Measurements from ENCODE around the gene FBXW7. TPM values are rescaled to one million over a fixed set of nuclear protein-coding genes. Genes with fewer than 3 reads are reported as not detected.
"Not testable (repeated sequence)": the region's sequence is repeated elsewhere in the genome, so short reads cannot be mapped to it uniquely, and the experiment has no call there.

FBXW7 gene
- total RNA-seq, 1 donor from 2014 or later = 47.2 TPM

- Histone ChIP-seq H3K9me3 (no peaks in the 10 kb centered on the region), H3K4me3 (no peak overlapping the region), H3K27me3 (no peaks in the 10 kb centered on the region), H3K4me1 (no peaks in the 10 kb centered on the region), H3K27ac (no peak overlapping the region), H3K36me3 (no peaks in the 10 kb centered on the region)
- intact Hi-C loops (cut with DNase I) = no loop called here
- ATAC-seq (no peak), DNase-seq (no peak)
- no peak for TF ChIP-seq CTCF (IDR thresholded peaks at IDR 0.05)
Observed at GRCh38 chr4:152559641-152560040, 23.7 kb upstream of the FBXW7 start.

GRCh38 chr4:152558396-152558795, 22.5 kb upstream of the FBXW7 start:
- Histone ChIP-seq H3K27ac (no peak overlapping the region), H3K4me1 (no peaks in the 10 kb centered on the region), H3K36me3 (no peaks in the 10 kb centered on the region), H3K4me3 (no peak overlapping the region), H3K27me3 (no peaks in the 10 kb centered on the region), H3K9me3 (no peaks in the 10 kb centered on the region)
- intact Hi-C loops (cut with DNase I) = no loop called here
- no peak for DNase-seq
- TF ChIP-seq CTCF (IDR thresholded peaks at IDR 0.05) = no peak
- ATAC-seq = no peak

DNA sequence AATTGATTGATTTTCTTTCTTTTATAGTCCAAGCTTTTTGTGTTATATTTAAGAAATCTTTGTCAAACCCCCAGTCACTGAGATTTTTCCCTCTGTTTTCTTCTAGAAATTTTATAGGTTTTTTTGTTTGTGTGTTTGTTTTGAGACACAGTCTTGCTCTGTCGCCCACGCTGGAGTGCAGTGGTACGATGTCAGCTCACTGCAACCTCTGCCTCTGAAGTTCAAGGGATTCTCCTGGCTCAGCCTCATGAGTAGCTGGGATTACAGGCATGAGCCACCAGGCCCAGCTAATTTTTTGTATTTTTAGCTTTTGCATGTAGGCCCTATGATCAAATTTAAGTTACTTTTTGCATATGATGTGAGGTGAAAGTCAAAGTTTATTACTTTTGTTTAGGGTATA, 20.9 kb upstream of the FBXW7 start:
- Histone ChIP-seq H3K4me1 (no peaks in the 10 kb centered on the region), H3K4me3 (no peak overlapping the region), H3K27me3 (no peaks in the 10 kb centered on the region), H3K9me3 (no peaks in the 10 kb centered on the region), H3K36me3 (no peaks in the 10 kb centered on the region), H3K27ac (no peak overlapping the region)
- TF ChIP-seq CTCF (IDR thresholded peaks at IDR 0.05) = no peak
- ATAC-seq (no peak), DNase-seq (no peak)
- intact Hi-C loops (cut with DNase I) = no loop called here

DNA sequence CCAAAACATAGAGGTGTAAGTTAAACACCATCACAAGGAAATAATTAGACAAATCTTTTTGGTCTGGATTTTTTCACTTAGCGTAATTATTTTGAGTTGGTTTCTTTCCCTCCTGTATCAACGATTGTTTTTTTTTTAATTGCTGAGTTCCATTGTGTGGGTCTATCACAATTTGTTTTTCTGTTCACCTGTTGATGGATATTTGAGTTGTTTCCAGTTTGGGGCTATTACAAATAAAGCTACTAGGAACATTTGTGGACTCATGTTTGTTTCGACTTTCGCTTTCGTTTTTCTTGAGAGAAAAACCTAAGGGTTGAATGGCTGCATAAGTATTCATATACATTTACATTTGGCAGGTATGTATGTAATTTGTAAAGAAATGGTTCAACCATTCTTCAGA, 20.4 kb upstream of the FBXW7 start:
- no peak for ATAC-seq
- Histone ChIP-seq H3K9me3 (no peaks in the 10 kb centered on the region), H3K27ac (no peak overlapping the region), H3K4me1 (no peaks in the 10 kb centered on the region), H3K4me3 (no peak overlapping the region), H3K36me3 (no peaks in the 10 kb centered on the region), H3K27me3 (no peaks in the 10 kb centered on the region)
- DNase-seq = no peak
- TF ChIP-seq CTCF (IDR thresholded peaks at IDR 0.05) = no peak
- intact Hi-C loops (cut with DNase I) = no loop called here

- Histone ChIP-seq H3K4me1 (no peaks in the 10 kb centered on the region), H3K27ac (no peak overlapping the region), H3K27me3 (no peaks in the 10 kb centered on the region), H3K36me3 (no peaks in the 10 kb centered on the region), H3K4me3 (no peak overlapping the region), H3K9me3 (no peaks in the 10 kb centered on the region)
- TF ChIP-seq CTCF (IDR thresholded peaks at IDR 0.05) = no peak
- no peak for ATAC-seq
- intact Hi-C loops (cut with DNase I) = no loop called here
- no peak for DNase-seq
Observed at GRCh38 chr4:152554742-152555141, 18.9 kb upstream of the FBXW7 start.

GRCh38 chr4:152550687-152551086, 14.8 kb upstream of the FBXW7 start:
- intact Hi-C loops (cut with DNase I); H3K27me3 ChIP-seq; H3K27ac ChIP-seq; H3K9me3 ChIP-seq; ATAC-seq; H3K4me3 ChIP-seq; H3K36me3 ChIP-seq; H3K4me1 ChIP-seq; DNase-seq: not testable (repeated sequence)

Data from upper lobe of right lung (tissue), 1 donor.